ENCODE results near the gene TBX1.

TBX1 gene

DNA sequence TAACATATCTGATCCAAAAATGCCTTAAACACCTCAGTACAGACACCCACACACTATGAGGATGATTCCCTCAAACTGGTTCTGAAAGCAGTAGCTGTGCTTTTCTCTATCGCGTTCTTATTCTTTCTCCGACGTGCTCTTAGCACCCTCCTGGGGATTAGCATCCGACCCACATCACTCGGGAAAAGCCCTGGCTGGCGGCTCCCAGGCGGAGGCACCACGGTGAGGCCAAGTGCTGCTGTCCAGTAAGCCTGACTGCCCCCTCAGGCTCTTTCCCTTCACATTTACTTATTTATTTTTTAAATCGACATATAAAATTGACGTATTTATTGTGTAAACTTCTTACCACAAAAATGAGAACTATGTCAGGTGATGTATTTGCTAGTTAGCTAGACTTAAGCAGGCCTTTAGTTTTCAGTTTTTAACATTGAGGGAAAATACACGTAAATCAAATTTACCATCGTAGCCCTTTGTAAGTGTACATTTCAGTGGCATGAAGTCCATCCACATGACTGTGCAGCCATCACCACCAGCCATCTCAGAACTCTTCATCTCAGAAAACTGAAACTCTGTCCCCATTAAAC, 19.2 kb downstream of the TBX1 start:
- H3K27ac ChIP-seq, result no peak overlapping the region

DNA sequence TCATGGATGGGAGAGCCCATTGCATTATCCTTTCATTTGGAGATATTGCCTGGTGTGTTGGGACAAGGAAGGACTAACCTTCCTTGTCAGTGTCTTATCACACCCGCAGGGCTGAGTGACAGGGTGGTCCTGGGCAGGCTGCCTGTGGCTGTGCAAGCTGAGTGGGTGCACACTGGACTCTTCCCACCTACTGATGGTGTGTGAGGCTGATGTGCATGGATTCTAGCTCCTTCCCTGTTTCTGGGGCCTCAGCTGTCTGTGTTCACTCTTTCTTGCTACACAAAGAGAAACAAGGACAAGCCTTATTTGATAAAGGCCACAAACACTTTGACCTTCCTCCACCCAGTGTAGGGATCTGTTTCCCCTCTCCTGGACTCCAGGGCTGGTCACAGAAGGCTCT, 22.0 kb downstream of the TBX1 start:
- no peak overlapping the region for H3K27ac ChIP-seq
- no peak for TF ChIP-seq ZFX (IDR thresholded peaks at IDR 0.05)
- TF ChIP-seq, protein P1, sequence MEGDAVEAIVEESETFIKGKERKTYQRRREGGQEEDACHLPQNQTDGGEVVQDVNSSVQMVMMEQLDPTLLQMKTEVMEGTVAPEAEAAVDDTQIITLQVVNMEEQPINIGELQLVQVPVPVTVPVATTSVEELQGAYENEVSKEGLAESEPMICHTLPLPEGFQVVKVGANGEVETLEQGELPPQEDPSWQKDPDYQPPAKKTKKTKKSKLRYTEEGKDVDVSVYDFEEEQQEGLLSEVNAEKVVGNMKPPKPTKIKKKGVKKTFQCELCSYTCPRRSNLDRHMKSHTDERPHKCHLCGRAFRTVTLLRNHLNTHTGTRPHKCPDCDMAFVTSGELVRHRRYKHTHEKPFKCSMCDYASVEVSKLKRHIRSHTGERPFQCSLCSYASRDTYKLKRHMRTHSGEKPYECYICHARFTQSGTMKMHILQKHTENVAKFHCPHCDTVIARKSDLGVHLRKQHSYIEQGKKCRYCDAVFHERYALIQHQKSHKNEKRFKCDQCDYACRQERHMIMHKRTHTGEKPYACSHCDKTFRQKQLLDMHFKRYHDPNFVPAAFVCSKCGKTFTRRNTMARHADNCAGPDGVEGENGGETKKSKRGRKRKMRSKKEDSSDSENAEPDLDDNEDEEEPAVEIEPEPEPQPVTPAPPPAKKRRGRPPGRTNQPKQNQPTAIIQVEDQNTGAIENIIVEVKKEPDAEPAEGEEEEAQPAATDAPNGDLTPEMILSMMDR (conservative IDR thresholded peaks at IDR 0.05), result no peak

More for the DNA sequence above, 19.2 kb downstream of the TBX1 start:
- TF ChIP-seq ZFX (IDR thresholded peaks at IDR 0.05), result no peak
- TF ChIP-seq, protein P1 (conservative IDR thresholded peaks at IDR 0.05), result no peak

DNA sequence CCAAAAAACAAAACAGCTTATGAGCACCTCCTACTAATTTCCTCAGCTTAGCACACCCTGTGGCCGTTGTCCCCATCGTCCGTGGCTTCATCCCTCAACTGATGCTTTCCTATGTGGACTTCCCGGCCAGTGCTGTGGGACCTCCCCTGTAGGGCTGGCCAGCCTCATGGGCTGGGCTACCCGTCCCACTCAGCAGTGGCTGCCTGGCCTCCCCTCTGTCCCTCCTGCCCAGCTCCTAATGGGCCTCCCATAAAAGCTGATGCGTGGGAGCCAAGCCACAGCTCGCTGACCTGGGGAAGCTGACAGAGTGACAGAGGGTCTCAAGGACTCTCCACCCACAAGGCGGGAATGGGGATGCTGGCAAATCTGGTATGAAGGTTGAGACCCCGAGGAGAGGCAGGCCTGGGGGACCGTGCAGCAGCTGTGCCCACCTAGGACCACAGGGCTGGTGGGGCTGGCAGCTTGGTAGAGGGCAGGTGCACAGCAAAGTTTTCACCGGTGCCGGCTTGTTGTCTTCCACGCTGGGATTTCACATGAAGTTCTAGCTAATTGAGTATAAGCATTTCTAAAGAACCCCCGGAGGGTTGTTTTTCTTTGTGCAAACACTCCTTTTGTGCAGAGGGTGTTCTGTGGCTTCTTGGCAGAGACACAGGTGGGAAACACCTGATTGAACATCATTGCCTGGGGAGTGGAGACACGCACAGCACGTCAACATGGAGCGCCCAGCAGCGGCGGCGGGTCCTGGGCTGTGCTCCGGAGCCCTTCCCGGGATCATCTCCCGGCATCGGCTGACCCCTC, 23.2 kb downstream of the TBX1 start:
- no peak overlapping the region for H3K27ac ChIP-seq
- TF ChIP-seq, protein P1 (conservative IDR thresholded peaks at IDR 0.05), result no peak
- no peak for TF ChIP-seq ZFX (IDR thresholded peaks at IDR 0.05)

DNA sequence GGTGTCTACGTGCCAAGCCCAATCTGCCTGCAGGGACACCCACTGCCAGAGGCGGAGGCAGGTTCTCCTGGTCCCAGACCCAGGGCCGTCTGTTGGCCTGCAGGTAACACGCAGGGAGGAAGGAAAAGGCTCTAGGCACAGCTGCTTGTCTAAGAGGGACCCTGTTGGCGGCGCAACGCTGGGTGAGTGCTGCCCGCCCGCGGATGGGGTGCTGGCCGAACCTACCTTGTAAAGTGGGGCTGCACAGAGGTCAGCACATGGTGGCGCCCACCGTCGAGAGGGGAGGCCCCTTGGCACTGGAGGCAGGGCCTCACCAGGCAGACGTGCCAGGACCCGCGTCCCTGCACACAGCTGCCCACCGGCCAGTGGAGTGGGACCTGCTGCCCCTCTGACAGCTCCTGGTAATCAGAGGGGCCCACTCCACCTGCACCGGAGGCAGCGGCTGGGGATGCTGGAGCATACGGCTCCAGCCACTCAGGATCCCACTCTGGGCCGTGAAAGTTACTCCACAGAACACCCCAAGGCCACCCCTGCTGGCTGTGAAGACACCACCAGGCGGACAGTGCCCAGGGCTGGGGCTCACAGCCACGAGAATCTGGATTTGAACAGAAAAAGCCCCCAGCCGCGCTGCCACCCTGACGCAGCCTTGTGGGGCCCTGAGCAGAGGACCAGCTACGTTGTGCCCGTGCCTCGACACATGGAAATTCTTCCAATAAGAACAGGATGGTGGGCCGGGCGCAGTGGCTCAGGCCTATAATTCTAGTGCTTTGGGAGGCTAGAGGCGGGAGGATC, 24.0 kb downstream of the TBX1 start:
- no peak overlapping the region for H3K27ac ChIP-seq
- TF ChIP-seq, protein P1 (conservative IDR thresholded peaks at IDR 0.05), result no peak
- TF ChIP-seq ZFX (IDR thresholded peaks at IDR 0.05), result no peak

DNA sequence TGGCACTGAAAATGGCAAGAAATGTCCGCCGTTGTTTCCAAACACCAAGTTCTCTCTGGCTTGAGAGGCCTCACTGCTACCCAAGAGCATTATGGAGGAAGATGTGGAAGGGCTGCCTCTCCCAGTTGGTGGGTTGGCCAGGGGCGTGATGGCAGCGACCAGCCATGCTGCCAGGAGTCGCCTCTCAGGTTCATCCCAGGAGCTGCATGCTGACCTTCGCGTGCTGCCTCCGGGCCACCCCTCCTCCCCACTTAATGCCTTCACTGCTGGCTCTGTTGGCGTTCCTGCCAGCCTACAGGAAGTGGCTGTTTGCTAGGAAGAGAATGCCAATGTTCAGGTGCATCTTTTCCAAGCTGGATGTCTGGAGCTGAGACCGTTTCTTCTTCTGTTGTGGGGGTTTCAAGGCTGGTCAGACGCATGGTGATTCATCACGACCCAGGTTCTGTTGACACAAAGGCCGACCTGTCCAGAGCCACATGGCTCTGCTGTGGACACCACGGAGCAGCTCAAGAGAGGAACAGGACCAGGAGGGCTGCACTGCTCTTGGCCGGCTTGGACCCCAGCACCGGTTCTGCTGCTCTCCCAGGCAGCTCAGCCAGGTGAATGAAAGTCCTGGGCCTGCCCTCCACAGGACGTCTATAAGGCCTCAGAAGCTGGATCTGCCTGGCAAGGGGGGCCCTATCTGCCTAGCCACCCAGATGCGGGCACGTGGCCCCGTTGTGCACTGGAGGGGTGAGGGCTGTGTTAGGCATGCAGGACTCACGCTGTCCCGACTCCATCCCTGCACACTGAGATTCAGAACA, 25.1 kb downstream of the TBX1 start:
- TF ChIP-seq, protein P1 (conservative IDR thresholded peaks at IDR 0.05), result no peak
- no peak for TF ChIP-seq ZFX (IDR thresholded peaks at IDR 0.05)
- no peak overlapping the region for H3K27ac ChIP-seq

DNA sequence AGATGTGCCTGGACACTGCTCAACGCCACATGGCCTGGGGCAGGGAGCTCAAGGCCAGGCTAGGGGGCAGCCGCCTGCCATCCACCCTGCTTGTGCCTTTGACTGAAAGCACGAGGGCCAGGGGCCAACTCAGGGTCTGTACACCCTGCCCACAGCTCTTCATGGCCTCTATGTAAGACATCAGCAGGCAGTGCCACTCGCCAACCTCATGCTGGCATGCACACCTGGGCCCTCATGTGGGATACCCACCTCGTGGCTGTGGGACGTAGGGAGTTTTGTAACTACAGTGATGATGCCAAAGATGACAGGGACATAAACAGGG, 25.6 kb downstream of the TBX1 start:
- TF ChIP-seq, protein P1 (conservative IDR thresholded peaks at IDR 0.05), result no peak
- no peak for TF ChIP-seq ZFX (IDR thresholded peaks at IDR 0.05)
- H3K27ac ChIP-seq, result no peak overlapping the region
